Eye (tissue), 1 donor: ENCODE measurements around the gene COPS7B.

Experiments used
- DNase-seq: peaks from one replicate; pipeline ENCODE4 v3.0.0-alpha.2; 2015

COPS7B gene

DNA sequence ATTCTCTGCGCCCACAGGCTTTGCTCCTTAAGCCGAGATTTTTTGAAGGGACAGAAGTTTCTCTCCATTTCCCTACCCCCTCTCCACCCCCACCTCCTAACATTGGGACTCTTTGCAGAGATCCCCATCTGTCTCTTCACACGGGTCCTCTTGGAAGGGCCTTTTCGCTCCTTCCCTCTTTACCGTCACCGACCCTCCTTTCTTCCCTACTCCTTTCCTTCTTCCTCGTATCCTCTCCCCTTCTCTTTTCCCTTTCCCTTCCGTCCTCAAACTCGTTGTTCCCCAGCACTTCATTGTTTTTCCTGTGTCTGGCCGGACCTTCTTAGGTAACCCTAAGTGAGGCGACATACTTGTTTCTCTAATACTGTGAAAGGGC, 660 bp downstream of the COPS7B start:
- no peak for DNase-seq

DNA sequence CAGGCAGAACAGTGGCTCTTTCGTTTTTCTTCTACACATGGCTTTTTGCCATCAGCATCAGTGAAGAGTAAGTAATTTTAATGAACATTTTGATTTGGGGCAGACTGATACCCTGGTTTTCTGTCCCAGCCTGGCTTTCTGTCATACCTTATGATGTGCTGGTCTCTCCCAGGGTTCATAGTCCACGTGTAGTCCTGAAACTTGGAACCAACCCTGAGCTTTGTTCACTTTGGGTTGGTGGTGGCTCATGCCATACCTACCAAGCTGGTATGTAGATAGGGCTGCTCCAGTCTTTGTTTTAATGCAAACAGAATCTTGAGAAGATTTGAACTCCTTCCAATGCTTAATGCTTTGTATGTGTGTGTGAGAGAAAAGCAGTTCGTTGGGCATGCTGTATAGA, 4.9 kb downstream of the COPS7B start:
- DNase-seq = no peak

DNA sequence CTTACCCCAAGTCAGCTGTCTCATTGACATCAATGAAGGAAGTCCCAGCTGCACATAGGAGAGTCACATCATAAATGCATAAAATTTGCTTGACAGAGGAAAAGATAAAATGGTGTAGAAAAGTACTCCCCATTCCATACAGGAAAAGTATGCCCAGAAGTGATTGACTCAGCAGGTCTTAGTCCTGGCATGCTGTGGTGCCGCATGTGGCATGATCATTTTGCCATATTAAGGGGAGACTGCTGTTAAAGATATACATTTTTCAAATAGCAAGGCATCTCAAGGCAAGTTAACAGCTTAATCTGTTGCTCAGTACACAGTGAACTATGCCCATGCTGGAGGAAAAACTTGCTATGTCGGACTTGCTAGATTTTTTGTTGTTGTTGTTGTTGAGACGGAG, 8.1 kb downstream of the COPS7B start:
- DNase-seq = no peak

DNA sequence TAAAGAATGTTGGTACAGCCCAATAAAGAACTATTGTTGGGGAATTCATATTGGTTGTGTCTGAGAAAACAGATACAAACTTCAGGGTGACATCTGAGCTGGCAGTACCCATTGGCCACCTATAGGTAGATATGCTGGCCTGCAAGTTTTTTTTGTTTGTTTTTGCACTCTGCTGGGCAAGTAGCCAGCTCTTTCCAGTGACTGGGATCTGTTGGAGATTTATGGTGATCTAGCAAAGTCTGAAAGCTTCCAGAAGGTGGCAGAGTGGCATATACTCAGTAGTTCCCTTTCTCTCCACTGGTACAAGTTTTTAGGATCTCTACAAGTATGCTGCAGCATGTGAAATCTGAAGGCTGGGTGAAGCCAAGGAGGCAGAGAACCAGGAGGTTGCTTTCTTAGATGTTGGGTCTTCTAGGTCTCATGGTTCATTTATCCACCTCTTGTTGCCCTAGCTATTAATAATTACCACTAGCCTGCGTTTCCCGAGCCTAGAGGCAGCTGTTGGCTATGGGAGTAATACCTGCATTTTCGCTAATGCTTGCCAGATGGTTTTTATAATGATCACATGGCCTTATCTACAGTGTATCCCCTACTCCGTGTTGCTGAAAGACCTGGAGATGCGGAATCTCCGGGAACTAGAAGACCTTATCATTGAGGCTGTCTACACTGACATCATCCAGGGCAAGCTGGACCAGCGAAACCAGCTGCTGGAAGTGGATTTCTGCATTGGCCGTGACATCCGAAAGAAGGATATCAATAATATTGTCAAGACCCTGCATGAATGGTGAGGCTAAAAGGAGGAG, 9.5 kb downstream of the COPS7B start:
- no peak for DNase-seq

DNA sequence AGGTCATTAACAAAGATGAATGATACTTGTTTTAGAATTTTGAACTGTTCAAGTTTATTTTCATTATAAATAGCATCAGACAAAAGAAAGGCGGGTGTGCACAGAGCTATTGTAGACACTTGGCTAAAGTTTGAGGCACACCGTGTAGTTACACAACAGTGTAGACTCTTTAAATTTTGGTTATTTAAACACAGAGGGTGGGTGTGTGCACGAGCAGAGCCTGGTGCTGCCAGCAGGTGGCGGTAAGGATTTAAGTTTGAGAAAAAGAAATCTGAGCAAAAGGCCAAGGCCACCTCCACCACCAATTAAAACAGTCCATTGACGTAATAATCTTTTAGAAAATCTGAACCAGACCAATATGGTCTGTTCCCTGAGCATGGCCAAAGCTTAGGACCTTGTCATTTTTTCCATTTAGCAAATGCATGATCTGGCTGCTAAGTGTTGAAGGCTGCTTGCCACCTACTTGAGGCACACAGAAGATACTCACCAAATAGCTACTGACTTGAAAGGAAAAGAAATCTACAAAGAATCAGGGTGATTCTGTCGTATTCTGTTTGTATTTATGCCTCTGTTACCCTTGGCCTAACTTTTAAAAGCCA, 14.3 kb downstream of the COPS7B start:
- DNase-seq = peak; percentile 30

DNA sequence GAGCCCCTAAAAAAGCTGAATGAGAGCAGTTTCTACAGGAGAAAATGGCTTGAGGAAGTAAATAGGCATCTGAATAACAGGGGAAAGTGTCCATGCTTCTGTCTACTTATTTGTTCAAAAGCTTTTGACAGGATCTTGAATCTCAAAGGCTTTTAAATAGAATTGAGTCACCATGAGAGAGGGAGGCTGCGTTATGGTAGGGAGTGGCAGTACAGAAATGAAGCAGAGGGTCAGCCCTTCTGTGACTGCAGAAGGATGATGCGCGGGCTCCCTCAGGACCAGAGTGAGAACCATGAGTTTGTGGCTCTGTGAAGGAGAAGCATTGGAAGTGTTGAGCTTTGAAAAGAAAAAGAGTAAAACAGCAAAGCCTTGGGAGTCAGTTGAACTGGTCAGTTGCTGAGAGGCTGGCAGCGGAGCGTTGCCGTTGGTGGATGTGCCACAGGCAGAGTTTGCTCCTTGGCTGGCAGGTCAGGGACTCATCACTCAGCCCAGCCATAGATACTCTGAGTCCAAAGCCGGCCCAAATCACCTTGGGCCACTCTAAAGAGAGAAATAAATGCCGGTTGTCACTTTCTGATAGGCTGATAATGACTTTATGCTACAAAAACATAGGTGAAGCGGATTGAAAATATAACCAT, 17.4 kb downstream of the COPS7B start:
- DNase-seq = no peak

DNA sequence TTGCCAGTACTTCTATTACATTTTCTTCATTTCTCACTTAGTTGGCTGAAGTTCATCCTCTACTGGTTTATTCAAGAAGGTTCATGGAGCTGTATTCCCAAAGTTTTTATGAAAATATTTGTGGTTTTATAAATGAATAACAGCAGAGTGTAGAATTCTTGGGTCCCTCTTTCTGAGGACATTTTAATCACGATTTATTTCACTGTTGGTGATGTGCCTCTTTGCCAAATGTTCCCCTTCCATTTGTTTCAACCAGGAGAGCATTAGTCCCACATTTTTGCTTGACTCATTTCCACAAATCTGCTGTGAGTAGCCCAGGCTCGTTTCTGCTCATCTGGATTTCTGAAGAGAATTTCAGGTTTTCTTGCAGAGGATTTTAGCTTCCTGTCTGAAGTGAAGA, 20.8 kb downstream of the COPS7B start:
- no peak for DNase-seq

DNA sequence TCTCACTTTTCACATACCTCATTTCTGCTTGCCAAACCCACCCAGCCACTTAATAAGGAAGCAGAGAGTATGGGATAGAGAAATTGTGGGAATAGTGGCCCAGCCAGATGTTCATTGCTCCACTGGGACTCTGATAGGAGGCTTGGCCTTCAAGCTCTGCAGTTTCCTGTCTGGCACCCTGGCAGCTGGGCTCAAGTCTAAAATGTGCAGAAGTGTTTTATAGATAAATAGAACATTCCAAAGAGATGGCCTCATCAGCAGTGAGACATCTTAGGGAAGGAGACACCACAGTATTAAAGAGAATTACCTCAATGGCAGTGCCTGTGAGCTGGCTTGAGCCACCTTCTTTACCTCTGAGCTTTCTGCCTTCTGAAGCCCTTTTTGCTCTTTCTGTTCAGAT, 24.7 kb downstream of the COPS7B start:
- no peak for DNase-seq

DNA sequence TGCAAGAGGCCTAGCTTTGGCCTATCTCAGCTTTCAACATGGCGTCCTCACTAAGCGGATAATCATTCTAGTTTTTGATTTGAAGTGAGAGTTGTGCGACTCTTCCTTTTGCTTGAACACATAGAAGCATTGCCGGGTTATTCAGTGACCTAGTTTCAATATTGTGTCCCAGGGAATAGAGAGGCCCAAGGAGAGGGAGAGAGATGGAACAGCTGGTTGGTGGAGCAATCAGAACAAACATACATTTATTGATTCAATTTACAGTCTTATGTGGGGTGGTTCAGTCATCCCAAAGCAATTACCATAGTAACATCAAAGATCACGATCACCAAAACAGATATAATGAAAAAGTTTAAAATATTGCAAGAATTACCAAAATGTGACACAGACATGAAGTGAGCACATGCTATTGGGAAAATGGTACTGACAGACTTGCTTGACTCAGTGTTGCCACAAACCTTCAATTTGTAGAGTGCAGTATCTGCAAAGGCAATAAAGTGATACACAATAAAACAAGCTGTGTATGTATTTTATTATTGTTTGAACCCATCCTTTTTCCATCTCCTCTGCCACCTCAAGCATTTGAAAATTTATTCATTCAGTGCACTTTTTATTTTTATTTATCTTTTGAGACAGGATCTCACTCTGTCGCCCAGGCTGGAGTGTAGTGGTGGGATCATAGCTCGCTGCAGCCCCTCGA, 30.2 kb downstream of the COPS7B start:
- no peak for DNase-seq

DNA sequence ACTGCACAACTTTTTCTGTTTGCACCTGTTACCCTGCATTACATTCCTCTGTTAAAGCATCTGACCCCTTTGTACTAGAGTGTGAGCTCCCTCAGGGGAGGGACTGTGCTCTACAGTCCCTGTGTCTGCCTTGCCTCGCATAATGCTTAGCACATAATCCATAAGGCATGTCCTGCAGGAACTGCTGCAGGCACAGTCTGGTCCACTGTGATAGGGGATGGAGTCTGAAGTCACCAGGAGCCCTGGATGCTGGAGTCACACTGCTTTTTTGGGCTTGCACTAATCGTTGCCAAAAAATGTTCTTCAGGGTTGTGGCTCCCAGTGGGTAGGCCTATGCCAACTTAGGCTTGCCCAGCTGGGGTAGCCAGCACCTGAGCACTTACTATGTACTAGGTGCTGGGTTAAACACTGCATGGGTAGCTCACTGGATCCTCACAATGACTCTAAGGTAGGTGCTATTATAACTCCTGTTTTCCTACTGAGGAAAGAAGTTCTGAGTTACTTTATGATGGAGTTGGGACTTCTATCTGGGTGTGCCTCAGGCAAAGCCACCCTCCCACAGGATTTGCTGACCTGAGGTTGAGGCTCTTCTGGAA, 33.3 kb downstream of the COPS7B start:
- DNase-seq = no peak

DNA sequence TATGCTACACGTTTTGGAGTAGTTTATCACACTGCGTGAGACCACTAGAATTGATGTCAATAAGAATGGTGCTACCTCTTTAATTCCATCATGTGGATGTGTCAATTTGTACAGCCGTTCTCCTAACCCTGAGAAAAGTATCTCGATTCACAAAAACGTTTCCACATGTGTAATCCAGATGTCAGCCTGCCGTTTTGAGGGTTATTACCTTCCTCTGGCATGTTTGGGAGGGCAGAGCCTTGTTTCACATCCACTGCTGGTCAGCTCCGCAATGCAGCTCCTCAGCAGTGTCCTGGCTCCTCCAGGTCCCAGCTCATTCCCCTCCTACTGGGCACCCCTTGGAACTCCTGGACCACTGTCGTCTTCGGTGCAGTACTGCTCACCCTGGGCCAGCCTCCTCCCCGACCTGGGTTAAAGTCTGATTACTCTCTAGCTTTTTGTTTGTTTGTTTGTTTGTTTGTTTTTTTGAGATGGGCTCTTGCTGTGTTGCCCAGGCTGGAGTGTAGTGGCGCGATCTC, 34.6 kb downstream of the COPS7B start:
- DNase-seq = no peak

DNA sequence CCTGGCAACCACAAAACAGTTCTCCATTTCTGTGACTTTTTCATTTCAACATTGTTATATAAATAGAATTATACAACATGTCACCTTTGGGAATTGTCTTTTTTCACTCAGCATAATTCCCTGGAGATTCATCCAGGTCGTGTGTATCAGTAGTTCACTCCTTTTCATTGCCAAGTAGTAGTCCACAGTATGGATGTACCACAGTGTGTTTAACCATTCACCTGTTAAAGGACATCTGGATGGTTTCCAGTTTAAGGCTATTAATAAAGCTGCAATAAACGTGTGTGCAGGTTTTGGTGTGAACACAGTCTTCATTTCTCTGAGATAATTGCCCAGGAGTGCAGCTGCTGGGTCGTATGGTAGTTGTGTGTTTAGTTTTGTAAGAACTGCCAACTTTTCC, 35.7 kb downstream of the COPS7B start:
- DNase-seq = no peak

DNA sequence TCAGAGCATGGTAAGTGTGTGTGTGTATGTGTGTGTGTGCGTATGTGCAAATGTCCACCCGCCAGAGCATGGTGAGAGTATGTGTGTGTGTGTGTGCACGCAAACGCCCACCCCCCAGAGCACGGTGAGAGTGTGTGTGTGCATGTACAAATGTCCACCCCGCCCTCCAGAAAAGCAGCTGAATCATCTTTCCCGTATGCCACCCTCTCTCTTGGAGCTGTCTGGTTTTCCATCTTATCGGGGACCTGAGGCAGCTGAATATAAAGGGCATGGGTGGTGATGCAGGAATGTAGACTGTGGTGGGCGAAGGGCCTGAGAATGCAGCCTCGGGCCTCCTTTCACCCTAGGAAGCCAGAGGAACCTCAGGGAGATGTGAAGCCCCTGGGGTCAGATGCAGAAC, 66.9 kb downstream of the COPS7B start:
- no peak for DNase-seq

DNA sequence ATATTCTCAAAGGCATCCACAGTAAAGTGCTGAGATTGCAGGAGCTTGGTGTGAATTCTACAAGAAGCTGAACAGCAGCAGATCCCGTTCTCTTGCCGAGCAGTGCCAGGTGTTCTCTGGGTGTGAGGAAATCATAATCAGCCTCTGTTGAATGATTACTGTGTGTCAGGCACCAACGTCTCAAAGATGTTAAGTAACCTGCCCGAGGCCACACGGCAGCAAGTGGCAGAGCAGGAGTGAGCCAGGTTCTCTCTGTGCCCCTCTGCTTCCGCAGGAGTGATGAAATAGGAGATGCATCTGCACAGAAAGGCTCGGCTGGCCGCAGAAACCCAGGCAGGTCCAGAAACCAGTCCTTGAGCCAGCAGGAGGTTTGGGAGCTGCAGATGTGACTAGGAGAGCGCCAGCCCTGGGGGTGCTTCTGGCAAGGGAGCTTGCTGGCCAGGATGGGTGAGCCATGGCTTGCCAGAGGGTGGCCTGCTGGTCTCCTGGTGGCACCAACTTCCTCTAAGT, 68.4 kb downstream of the COPS7B start:
- no peak for DNase-seq

DNA sequence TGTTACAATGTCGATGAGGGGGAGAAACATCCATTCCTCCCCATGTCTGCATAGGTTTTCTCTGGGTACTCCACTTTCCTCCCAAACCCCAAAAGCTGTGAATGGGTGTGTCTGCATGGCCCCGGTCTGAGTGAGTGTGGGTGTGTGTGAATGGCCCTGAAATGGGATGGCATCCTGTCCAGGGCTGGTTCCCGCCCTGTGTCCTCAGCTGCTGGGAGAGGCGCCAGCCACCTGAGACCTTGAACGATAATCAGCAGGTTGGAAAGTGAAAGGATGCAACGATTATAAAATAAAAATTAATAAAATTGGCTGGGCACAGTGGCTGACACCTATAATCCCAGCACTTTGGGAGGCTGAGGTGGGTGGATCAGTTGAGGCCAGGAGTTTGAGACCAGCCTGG, 70.7 kb downstream of the COPS7B start:
- no peak for DNase-seq
